GM21723 (cell line): Measurements from ENCODE around the gene GRID1.
"Not testable (repeated sequence)": the region's sequence is repeated elsewhere in the genome, so short reads cannot be mapped to it uniquely, and the experiment has no call there.

Experiments used
- ATAC-seq: cut with Tn5 transposase; IDR thresholded peaks from one replicate; pipeline ENCODE4 v1.9.1; 2021; ENCODE audit warnings: mild to moderate bottlenecking, moderate library complexity; ENCODE audit not compliant: unreplicated experiment

The GRID1 gene

DNA sequence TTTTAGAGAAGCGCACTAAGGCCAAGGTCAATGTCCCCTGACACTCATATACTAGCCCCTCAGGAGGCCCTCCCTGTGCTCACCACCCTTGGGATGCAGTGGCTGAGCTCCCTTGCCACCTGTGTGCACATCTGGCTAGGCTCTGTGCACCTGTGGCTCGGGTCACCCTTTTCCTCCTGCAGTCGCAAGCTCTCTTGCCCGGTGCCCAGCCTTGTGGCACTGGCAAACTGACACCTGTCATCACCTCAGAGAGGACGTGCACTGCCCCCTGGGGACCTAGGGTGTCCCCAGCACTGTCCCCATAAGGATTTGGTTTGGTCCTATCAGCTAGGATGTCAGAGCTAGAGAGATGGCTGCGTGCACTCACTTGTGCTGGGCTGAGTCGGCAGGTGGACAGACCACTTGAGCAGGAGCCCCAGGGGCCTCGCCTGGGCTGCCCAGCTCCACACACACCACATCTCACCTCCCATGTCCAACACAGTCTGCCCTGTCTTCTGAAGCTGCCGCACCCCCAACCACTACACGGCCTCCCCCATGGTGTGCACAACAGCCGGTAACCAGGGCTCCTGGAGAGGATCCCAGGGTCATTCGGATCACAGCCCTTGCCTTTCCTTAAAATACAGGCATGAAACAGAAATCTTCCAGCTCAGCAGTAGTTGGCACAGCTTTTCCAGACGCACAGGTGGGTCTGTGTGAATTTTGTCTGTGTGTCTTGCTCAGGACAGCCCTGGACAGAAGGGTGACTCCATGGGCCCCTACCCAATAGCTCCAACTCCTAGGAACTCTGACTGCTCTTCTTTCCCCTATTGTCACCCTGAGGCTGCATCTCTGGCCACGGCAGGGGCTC lies 111.0 kb downstream of the GRID1 start:
- ATAC-seq, result no peak

DNA sequence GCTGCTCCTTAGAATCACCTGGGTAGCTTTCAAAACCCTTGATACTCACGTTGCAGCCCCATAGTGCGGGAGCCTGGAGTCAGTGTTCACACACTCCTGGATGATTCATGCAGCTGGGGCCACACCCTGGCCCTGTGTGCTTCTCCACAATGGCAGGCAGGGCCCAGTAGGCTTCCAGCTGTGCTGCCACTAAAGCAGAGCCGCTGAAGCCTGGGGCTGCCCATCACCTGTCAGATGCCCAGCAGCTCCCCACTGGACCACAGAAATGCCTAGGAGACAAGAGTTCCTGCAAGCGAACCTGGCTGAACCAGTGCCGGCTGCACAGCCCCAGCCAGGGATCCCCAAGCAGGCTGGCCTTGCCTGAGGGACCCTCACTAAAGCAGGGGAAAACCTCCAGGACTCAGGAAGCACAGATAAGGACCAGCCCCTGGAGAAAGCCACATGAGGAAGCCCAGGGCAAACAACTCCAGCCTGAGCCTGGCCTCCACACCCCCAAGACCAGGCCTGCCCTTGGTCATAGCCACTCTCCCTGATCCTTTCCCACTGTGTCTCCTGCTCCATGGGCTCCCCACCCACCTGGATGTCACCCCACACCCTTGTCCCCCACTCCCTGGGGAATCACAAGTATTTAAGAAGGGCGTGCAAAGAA lies 111.9 kb downstream of the GRID1 start:
- ATAC-seq, result no peak

DNA sequence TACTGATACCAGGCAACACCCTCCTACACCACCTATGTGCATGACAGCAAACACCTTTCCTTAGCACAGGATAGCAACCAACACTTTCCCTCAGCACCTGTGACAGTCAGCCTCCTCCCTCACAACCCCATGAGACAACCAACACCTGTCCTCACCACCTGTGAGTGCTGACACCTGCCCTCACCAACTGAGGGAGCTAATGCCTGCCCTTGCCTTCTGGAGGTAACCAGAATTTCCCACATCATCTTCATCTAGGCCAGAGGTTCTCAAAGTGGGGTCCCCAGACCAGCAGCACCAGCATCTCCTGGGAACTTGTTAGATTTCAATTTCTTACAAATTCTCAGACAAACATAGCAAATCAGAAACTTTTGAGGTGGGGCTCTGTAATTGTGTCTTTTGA lies 112.5 kb downstream of the GRID1 start:
- ATAC-seq, result no peak

DNA sequence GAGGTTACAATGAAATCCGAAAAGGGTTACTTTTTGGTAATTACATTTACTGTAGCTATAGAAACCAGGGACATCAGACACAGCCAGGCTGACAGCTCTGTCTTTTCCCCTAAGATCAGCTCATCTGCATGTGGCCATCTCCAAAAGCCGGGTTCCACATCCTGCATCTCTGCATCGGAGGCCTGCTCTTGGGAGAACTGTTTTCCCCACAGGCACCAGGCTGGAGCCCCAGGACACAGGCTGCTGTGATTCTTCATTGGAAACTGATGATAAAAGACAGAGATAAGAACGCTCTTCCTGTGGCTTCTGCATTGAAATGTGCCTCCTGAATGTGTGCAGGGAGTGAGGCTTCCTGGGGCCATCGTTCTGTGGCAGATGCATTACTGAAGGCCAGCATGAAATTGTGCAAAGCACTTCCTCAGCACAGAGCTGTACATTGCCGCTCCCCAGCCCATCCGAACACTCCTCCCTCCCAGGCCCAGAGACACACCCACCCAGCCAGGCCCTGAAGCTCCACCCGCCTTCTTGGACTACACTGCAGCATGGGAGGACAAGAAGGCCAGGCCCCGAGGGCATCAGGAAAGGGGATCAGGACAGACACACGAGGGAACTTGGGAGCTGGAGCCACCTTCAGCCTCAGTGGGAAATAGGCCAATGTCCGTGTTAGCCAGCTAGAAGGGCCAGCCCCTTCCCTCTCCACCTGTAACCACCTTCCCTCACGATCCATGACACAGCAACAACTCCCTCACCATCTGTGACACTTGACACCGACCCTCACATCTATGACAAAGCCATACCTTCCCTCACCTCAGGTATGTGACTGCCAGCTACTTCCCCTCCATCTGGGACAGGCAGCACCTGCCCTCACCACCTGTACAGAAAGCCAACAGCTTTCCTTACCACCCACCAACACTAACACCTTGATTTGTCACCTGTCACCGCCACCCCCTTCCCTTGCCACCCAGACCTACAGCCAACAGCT lies 113.2 kb downstream of the GRID1 start:
- ATAC-seq, result no peak

DNA sequence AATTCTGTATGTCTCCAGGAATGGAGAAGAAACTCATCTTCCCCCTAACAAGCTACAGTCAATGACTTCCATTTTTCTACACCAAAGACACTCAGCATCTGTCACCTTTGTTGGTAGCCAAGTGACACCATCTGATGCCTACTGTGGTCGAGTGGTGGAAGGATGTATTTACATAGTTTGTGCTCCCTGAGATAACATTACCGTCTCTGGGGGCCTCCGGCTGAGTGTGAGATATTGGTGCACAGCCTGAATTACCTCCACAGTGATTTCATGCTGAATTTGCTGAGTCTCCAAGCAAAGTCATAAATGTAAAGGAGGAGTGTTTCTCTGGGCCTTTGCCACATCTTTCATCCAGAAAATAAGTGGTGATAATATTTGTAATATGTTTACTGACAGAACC lies 114.0 kb downstream of the GRID1 start:
- no peak for ATAC-seq

DNA sequence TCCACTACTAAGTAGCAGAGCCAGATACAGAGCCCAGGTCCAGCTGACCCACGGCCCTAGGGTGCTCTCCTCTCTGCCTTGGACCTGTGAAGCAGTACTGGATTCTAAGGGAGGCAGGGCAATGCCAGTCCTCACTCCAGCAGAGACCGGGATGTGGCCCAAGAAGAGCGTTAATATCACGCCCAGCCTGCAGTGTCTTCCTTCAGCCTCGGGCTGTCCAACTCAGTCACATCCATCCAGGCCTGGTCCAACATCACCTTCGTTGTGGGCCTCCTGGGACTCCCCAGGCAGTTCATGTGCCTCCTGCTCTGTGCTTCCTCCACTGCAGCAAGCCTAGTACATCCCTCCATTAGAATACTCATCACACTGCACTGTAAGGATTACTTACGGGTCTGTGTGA lies 114.5 kb downstream of the GRID1 start:
- ATAC-seq, result no peak

DNA sequence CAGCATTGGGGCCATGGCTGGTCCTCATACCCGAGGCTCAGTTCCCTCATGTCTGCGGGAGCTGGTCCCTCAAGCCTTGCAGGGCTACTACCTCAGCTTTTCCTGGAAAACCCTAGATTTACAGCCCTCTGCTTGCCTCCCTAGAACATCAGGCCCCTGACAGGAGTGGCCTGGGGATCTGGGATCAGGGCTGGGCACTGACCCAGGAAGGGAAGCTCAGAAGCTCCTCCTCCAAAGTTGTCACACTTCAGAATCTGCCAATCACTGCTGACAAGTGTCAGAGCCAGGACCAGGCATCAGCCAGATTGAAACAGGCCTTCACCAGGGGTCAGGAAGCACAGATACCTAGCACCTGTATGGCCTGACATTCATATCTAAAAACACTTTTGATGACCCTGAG lies 115.2 kb downstream of the GRID1 start:
- ATAC-seq, result no peak

DNA sequence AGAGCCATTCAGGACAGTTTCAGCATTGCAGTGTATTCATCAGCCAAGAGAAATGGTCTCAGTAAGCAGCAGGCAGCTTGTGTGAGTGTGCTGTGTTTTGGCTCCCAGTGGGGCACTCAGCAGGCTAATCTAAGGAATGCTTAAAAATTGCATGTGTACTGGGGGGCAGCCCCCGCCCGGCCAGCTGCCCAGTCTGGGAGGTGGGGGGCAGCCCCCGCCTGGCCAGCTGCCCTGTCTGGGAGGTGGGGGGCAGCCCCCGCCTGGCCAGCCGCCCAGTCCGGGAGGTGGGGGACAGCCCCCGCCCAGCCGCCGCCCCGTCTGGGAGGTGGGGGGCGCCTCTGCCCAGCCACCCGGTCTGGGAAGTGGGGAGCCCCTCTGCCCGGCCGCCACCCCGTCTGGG lies 116.2 kb downstream of the GRID1 start:
- no peak for ATAC-seq

DNA sequence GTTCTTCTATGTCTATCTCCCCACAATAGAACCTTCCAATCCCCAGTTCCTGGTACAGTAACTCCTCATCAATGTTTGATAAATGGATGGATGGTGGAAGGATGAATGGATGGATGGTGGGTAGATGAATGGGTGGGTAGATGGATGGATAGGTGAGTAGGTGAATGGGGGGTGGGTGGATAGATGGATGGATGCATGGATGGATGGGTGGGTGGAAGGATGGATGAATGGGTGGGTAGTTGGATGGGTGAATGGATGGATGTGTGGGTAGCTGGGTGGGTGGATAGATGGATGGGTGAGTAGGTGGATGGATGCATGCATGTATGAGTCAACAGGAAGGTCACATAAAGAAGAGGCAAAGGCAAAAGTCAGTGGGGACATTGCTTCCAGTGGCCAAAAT lies 116.8 kb downstream of the GRID1 start:
- no peak for ATAC-seq

DNA sequence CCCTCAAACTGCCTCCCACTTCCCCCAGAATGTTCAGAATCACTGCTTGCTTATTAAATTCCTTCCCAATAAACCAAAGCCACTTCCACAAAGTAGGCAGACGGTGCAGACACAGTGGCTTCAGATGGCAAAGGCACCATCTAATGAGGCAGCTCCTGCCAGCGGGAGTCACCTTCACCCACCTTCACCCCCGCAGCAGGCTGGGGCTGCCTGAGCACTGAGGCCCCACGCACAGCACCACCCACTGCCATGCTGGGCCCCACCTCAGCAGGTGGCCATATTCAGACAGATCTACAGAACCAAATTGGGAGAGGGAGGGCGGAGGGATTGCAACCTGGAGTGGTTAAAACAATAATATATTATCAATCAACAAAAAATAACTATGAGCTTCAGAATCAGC lies 118.5 kb downstream of the GRID1 start:
- ATAC-seq, result no peak

DNA sequence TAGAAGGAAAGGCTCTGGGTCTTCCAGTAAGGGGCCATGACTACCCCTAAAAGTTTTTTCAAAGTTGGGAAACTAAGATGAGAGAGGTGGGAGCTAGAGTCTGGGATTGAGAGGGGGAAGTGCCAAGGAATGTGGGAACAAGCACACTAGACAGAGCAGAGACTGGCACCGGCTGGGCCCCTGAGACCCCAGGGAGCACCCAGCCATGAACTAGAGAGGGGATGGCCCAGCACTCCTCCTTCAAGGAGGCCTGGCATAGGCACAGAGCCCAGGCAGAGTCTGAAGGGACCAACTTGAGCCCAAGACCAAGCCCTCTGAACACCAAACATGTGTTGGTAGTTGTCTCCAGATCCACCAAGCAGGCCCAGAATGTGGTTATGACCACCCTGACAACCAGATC lies 119.0 kb downstream of the GRID1 start:
- no peak for ATAC-seq

DNA sequence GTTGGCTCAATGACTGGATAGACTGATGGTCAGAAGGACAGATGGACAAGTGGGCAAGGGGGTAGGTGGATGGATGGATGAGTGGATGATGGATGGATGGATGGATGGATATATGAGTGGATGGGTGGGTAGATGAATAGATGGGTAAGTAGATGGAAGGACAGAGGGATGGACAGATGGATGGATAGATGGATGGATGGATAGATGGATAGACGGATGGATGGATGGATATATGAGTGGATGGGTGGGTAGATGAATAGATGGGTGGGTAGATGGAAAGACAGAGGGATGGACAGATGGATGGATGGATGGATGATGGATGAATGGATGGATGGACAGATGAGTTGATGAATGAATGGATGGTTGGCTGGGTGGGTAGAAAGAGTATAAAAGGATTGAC lies 119.5 kb downstream of the GRID1 start:
- no peak for ATAC-seq

DNA sequence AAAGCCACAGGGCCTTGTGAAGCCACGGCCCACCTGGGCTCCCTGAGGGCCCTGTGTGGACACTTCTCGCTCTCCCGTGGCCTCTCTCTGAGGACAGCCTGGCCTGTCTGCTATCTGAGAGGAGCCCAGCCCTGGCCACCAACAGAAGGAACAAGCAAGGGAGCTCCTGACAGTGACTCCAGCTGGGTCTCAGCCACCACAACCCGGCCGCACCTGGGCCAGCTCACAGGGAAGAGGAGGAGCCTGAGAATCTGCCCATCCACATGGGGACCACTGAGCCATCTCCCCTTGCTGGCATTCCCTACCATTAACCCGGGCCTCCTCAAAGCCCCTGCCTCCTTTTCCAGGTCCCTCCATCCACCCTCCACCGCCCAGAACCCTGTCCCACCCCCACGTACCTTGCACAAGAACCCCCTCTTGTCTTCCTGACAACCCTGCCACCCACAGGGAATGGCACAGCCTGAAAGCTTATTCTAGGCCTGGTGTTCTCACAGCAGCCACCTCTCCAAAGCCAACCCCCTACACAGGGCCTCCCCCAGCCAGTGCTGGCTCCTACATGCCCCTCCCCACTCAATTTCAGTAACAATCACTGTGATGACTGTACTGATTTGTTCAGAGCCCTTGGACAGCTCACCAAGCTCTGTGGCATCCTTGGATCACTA lies 120.2 kb downstream of the GRID1 start:
- no peak for ATAC-seq

DNA sequence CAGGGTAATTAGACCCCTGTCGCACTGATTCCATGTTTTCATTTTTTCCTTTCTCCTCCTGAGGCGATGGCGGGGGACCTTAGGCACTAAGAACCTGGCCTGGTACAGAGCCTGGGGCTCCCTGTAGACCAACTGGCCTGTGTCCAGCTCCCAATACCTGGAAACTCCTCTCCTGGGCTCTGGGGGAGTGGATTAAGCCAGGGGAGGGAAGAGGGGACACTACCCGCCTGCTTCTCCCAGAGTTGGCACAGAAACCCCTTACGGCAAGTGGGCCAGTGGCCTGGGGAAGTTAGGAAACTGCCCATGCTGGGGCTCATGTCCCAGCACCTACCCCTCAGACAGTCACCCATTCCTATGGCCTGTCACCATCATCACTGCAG lies 121.6 kb downstream of the GRID1 start:
- ATAC-seq, result no peak

DNA sequence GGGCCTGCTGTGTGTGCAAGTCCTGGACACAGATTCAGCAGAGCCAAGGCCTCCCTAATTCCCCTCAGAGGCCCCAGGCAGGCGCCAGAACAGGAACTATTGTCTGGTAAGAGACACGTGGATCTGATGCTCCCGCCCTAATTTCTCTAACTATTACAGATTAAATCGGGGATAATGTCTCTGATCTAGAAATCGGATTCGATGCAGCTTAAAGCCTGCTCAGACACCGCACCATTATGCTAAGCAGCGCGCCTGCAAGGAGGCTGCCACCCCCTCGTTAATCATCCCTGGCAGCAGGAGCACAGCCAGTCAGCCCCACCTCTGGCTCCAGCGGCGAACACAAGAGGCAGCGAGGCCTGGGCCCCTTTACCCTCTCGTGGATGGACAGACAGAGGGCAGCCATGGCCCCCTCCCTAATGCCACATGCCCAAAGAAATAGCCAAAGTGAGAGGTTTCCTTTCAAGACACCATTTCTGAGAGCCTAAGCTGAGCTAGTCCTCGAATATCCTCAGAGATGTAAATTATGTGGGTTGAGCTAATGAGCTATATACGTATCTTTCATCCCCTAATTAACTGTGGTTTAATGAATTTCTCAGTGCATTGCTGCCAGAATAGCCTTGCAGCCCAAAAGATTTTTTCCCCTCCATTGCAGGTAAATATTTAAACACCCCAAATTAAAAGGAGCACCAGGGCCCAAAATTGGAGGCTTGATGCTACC lies 122.1 kb downstream of the GRID1 start:
- ATAC-seq, result no peak

DNA sequence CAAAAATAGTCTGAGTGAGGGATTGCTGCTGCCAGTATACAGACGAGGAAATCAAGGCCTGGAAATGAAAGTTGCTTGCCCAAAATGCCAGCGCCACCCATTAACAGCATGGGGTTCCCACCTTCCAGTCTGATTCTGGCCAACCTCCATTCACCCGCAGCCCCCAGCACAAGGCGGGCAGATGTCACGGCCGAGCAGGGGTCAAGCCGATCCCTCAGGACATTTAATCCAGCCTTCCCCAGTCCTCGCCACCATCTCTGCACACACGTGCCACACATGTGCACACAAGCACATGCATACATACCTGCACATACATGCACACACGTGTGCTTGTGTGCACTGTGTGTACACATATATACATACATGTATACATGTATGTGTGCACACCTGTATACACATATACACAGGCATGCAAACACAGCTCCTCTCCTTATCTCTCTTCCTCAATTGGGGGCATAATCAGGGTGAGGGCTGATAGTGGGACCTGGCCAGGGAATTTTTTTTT lies 122.9 kb downstream of the GRID1 start:
- no peak for ATAC-seq

DNA sequence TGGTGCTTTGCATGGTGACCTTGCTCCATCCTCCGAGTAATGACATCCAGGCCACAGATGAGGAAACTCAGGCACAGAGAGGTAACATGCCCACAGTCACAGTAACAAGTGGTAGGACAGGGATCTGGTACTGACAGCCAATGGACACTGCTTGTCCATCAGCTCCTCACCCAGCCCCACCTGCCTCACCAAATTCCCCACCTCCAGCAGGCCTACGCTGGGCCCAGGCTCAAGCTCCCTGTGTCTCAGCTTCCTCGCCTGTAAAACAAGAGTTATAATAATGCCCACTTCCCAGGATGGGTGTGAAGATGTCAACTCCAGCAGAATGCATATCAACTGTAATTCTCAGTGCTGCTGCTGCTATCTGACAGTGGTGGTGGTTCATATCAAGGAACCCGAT lies 123.8 kb downstream of the GRID1 start:
- ATAC-seq, result no peak

DNA sequence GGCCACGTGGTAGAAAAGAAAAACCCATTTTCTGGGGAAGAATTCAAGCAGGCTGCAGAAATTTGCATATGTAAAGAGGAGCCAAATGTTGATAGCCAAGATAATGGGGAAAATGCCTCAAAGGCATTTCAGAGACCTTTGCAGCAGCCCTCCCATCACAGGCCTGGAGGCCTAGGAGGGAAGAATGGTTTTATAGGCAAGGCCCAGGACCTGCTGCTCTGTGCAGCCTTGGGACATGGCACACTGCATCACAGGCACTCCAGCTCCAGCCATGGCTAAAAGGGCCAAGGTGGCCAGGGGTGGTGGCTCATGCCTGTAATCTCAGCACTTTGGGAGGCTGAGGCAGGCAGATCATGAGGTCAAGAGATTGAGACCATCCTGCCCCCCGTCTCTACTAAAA lies 128.5 kb downstream of the GRID1 start:
- not testable (repeated sequence) for ATAC-seq

DNA sequence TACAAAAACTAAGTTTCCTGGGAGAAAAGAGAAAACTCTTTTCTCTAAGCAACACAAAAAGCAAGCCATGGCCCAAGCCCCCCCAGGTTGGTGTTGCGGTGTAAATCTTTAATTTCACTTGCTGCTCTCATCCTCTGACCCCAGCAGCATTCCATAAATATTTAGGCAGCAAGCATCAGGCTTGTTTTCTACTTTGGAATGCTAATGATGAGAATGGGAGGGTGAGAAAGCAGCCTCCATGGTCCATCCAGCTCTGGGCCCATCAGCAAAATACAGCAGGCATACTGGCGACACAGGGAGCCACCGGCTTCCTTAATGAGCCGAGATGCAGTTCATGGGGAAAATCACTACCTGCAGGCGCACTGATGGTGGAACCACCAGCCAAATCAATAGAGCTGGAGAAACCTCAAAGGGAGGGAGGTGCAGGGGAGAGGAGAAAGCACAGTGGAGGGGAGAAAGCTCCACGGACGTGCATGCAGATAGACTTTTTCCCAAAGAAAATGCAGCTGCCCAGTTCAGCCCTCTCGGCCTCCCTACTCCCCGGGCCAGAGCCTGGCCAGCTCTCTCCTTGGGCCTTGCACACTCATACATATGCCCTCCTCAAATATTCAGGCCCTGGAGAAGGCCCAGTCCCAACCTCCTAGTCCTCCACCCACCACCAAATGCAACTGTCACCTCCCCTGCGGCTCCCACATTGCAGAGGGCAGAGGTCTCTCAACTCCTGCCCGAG lies 131.9 kb downstream of the GRID1 start:
- no peak for ATAC-seq
